ACHN (cell line): ENCODE measurements around the gene SLC6A19.
A peak's percentile ranks its signal among the peaks of the same experiment; 100 is the strongest.
"Not testable (repeated sequence)": the region's sequence is repeated elsewhere in the genome, so short reads cannot be mapped to it uniquely, and the experiment has no call there.

Source experiments
- DNase-seq: peaks from one replicate; pipeline ENCODE4 v3.0.0-alpha.2; 2015
- in situ Hi-C: cut with HindIII; loops from 2 replicates; pipeline ENCODE4 v1.10.0; 2017; ENCODE audit warnings: low sequenced_read_pairs, low pct_ligation_motif_present, low pct_unique_long_range_greater_than_20kb

The SLC6A19 gene

DNA sequence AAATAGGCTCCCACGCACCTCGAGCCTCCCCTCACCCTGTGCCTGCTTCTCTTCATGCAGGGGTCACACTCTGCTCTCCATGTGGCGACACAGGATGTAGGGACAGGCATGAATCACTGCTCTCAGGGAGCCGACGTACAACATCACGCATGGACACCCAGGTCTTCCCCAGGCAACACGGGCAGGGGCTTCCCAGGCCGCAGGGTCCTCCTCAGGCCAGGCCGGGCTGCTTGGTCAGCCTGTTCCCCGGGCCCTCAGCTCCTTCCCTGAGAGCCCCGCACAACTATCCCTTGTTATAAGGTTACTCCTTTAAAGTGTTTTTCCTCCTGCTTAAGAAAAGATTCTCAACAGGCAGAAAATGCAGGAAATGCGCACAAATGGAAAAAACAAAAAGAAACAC lies 24.8 kb downstream of the SLC6A19 start:
- DNase-seq = no peak
- in situ Hi-C loops = no loop called here

GRCh38 chr5:1226839-1227581 lies 25.6 kb downstream of the SLC6A19 start:
- no peak for DNase-seq
- in situ Hi-C loops = no loop called here

- in situ Hi-C loops = no loop called here
Observed at GRCh38 chr5:1227667-1228066, 26.3 kb downstream of the SLC6A19 start.

DNA sequence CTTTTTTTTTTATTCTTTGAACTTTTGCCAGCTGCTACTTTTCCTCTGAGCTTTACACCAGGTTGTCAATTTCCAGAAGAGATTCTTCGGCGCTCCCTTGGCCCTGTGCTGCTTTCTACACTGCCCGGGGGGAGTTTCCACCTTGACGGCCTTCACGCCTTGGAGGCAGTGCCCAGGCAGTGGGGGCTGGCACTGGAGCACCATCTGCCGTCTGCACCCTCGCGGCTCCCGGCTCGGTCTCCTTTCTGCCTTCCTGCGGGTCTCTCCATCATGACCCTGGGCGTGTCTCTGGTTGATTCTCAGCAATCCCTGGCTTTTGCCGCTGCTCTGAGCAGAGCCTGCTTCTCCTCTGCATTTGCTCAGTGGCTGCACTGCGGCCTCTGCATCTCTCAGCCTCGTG lies 26.7 kb downstream of the SLC6A19 start:
- in situ Hi-C loops = no loop called here
- no peak for DNase-seq

More at GRCh38 chr5:1227667-1228066, 26.3 kb downstream of the SLC6A19 start:
- no peak for DNase-seq

DNA sequence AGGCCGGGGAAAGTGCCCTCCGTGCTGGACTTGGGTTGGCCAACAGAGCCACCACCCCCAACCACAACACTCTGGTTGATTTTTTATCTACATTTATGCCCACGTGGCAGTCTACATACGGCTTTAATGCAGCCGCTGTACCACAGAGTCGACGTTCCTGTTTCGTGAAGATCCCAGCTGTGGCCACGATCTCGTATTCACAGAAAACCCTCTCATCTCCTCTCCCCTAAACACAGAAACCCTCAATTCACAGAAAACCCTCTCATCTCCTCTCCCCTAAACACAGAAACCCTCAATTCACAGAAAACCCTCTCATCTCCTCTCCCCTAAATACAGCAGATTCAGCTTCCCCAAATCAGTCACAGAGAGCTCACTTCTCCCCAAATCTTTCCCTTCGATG lies 27.6 kb downstream of the SLC6A19 start:
- DNase-seq, in situ Hi-C loops: not testable (repeated sequence)

- in situ Hi-C loops = no loop called here
- no peak for DNase-seq
Observed at GRCh38 chr5:1229822-1230221, 28.4 kb downstream of the SLC6A19 start.

- in situ Hi-C loops = no loop called here
- no peak for DNase-seq
Observed at GRCh38 chr5:1230551-1230950, 29.2 kb downstream of the SLC6A19 start.

- DNase-seq = no peak
Observed at GRCh38 chr5:1231354-1231905, 30.0 kb downstream of the SLC6A19 start.

DNA sequence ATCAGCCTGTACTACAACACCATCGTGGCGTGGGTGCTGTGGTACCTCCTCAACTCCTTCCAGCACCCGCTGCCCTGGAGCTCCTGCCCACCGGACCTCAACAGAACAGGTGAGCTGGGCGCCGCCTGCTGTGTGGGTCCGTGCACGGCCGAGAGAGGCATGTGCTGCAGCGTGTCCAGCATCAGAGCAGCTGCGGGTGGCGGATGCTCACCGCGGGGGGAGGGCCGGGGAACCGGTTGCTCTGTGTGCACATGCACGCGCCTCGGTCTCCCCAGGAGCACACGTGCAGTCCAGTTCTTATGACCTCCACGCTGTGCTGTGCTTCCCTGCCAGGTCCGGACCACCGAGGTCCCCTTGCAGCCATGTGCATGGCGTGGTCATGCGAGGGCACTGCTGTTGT lies 31.4 kb downstream of the SLC6A19 start:
- in situ Hi-C loops = no loop called here
- no peak for DNase-seq

More at GRCh38 chr5:1231354-1231905, 30.0 kb downstream of the SLC6A19 start:
- in situ Hi-C loops = no loop called here

DNA sequence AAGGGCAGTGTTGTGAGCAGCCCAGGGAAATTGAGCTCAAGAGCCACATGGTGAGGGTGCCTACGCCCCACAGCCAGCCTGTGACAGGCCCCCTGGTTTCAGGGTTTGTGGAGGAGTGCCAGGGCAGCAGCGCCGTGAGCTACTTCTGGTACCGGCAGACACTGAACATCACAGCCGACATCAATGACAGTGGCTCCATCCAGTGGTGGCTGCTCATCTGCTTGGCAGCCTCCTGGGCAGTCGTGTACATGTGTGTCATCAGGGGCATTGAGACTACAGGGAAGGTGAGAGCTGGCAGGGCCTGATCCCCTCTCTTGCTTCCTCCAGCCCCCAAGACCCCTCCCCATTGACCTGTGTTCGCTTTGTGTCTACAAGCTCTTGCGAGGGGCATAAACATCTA lies 34.0 kb downstream of the SLC6A19 start:
- DNase-seq = no peak
- in situ Hi-C loops = no loop called here

DNA sequence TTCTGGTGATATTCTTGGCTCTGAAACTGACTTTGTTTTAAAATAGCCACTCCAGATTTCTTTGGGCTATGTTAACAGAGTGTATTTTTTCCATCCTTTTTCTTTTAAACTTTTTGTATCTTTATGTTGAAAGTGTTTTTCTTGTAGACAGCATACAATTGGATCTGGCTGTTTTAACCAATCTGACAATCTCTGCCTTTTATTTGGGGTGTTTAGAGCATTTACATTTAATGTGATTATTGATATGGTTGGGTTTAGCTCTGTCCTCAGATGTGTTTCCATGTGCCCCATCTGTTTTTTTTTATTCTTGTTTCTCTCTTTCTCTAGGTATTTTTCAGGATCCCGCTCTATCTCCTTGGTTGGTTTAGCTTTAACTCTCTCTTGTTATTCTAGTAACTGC lies 34.4 kb downstream of the SLC6A19 start:
- in situ Hi-C loops = no loop called here
- no peak for DNase-seq

GRCh38 chr5:1239505-1240251 lies 38.3 kb downstream of the SLC6A19 start:
- no peak for DNase-seq
- in situ Hi-C loops = no loop called here

- no peak for DNase-seq
- in situ Hi-C loops = no loop called here
Observed at GRCh38 chr5:1240496-1241260, 39.3 kb downstream of the SLC6A19 start.

DNA sequence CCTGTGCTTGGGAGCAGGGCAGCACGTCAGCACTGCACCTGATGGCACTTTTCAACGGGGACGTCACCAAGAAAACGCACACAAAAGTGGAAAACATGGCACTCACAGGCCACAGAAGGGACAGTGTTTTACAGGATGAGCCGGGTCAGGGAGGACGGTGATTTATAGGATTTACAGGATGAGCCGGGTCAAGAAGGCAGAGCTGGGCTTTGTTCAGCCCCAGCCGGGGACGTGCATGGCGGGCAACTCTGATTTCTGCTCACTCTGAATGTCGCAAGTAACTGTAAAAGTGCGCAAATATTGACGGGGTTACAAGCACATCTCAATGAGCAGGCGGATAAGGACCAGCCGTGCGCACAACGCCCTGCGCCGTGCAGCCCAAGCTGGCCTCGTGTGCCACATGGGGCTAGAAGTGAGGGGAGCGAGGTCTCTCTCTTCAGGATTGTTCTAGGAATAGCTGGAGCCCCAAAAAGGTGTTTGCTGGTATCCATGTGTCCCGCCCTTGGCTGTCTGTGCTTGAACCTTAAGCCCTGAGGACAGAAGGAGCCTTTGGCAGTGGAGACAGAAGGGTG lies 40.2 kb downstream of the SLC6A19 start:
- DNase-seq = no peak
- in situ Hi-C loops = no loop called here

- no peak for DNase-seq
- in situ Hi-C loops = no loop called here
Observed at GRCh38 chr5:1242733-1243486, 41.5 kb downstream of the SLC6A19 start.

- in situ Hi-C loops = no loop called here
- DNase-seq = no peak
Observed at GRCh38 chr5:1243487-1244130, 42.2 kb downstream of the SLC6A19 start.

DNA sequence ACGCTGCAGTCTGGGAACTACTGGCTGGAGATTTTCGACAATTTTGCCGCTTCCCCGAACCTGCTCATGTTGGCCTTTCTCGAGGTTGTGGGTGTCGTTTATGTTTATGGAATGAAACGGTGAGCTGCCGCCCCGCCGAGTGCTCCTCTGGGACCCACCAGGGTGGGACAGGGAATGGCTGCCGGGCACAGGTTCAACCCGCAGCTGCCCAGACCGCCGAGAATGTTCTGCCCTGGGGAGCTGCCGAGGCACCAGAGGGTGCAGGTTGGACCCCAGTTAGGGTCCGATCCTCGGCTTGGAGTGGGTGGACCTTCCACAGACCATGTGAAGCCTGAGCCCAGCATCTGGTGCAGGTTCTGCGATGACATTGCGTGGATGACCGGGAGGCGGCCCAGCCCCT lies 42.9 kb downstream of the SLC6A19 start:
- no peak for DNase-seq
- in situ Hi-C loops = no loop called here

- in situ Hi-C loops = no loop called here
- DNase-seq = peak; percentile 2
Observed at GRCh38 chr5:1244976-1245375, 43.6 kb downstream of the SLC6A19 start.
